Left ventricle myocardium inferior (tissue), 1 donor: ENCODE data around the gene APIP. TPM values are rescaled to one million over a fixed set of nuclear protein-coding genes. Genes with fewer than 3 reads are reported as not detected.
"Not testable (repeated sequence)": the region's sequence is repeated elsewhere in the genome, so short reads cannot be mapped to it uniquely, and the experiment has no call there.

Experiments
- DNase-seq: peaks from one replicate; pipeline ENCODE4 v3.0.0-alpha.2; 2020
- H3K27ac ChIP-seq: fragments of 200-600 bp; replicated peaks from 2 replicates; pipeline ENCODE4 v1.8.0; 2021
- H3K27me3 ChIP-seq: fragments of 200-600 bp; 2 replicates; pipeline ENCODE4 v1.8.0; 2021; ENCODE audit warnings: low read depth
- H3K36me3 ChIP-seq: fragments of 200-600 bp; 2 replicates; pipeline ENCODE4 v1.8.0; 2021
- H3K4me1 ChIP-seq: fragments of 200-600 bp; 2 replicates; pipeline ENCODE4 v1.8.0; 2021
- H3K4me3 ChIP-seq: fragments of 200-600 bp; 2 replicates; pipeline ENCODE4 v1.8.0; 2021; ENCODE audit warnings: mild to moderate bottlenecking, moderate library complexity
- H3K9me3 ChIP-seq: fragments of 200-600 bp; replicated peaks from 2 replicates; pipeline ENCODE4 v1.8.0; 2021
- CTCF ChIP-seq: fragments of 200-600 bp; IDR thresholded peaks from 2 replicates; pipeline ENCODE4 v1.8.0; 2021; ENCODE audit warnings: antibody characterized with exemption, mild to moderate bottlenecking, borderline replicate concordance
- intact Hi-C: fragments of 100-400 bp; cut with micrococcal nuclease; formaldehyde crosslinking; loops from one replicate; pipeline ENCODE4 v1.11.0; 2022
- total RNA-seq: library from RNA; stranded (reverse); fragmentation: NEBNext Ultra II Directional; extraction: Animal tissue kit (Norgen Biotek cat#: 25700); gene quantifications from one replicate; pipeline ENCODE4 v1.2.1, GENCODE V29; 2021
- donor health status: DM: no; HTN: yes; CAD: no; lungs with severe emphysema.

The APIP gene
- total RNA-seq, 1 donor from 2014 or later, result 24.3 TPM

GRCh38 chr11:34904421-34904955 is 11.7 kb downstream of the APIP start:
- H3K27ac ChIP-seq, result no peak overlapping the region
- no peak for TF ChIP-seq CTCF
- peaks cover 10% of the 10 kb centered on the region for H3K36me3 ChIP-seq
- no peak for DNase-seq
- H3K27me3 ChIP-seq, result no peaks in the 10 kb centered on the region
- H3K4me3 ChIP-seq, result no peak overlapping the region
- H3K9me3 ChIP-seq, result peaks cover 23% of the 10 kb centered on the region
- intact Hi-C loops, result no loop called here
- peaks cover 4% of the 10 kb centered on the region for H3K4me1 ChIP-seq

GRCh38 chr11:34899633-34900016 is 16.6 kb downstream of the APIP start:
- intact Hi-C loops, result no loop called here
- no peak for TF ChIP-seq CTCF
- Histone ChIP-seq H3K9me3 (peaks cover 51% of the 10 kb centered on the region), H3K27ac (no peak overlapping the region), H3K4me1 (no peaks in the 10 kb centered on the region), H3K4me3 (no peak overlapping the region), H3K27me3 (no peaks in the 10 kb centered on the region), H3K36me3 (peaks cover 16% of the 10 kb centered on the region)
- DNase-seq, result no peak

- no peak for TF ChIP-seq CTCF
- intact Hi-C loops, result no loop called here
- DNase-seq, result no peak
- no peaks in the 10 kb centered on the region for H3K27me3 ChIP-seq
- peaks cover 51% of the 10 kb centered on the region for H3K9me3 ChIP-seq
- H3K4me1 ChIP-seq, result no peaks in the 10 kb centered on the region
- H3K27ac ChIP-seq, result no peak overlapping the region
- no peak overlapping the region for H3K4me3 ChIP-seq
- H3K36me3 ChIP-seq, result peaks cover 16% of the 10 kb centered on the region
Observed at GRCh38 chr11:34898474-34898873, 17.7 kb downstream of the APIP start.

- Histone ChIP-seq H3K4me1 (no peaks in the 10 kb centered on the region), H3K27ac (no peak overlapping the region), H3K9me3 (peaks cover 51% of the 10 kb centered on the region), H3K4me3 (no peak overlapping the region), H3K27me3 (no peaks in the 10 kb centered on the region), H3K36me3 (peaks cover 16% of the 10 kb centered on the region)
- TF ChIP-seq CTCF, result no peak
- intact Hi-C loops, result no loop called here
- DNase-seq, result no peak
Observed at GRCh38 chr11:34897171-34897870, 18.9 kb downstream of the APIP start.

- DNase-seq, H3K27ac ChIP-seq, H3K4me1 ChIP-seq, H3K27me3 ChIP-seq, intact Hi-C loops, H3K4me3 ChIP-seq: not testable (repeated sequence)
- Histone ChIP-seq H3K36me3 (peaks cover 16% of the 10 kb centered on the region), H3K9me3 (peaks cover 45% of the 10 kb centered on the region)
Observed at GRCh38 chr11:34896191-34896590, 20.0 kb downstream of the APIP start.

- H3K27ac ChIP-seq, result no peak overlapping the region
- no peak for TF ChIP-seq CTCF
- peaks cover 17% of the 10 kb centered on the region for H3K9me3 ChIP-seq
- no peaks in the 10 kb centered on the region for H3K4me1 ChIP-seq
- no peak for DNase-seq
- intact Hi-C loops, result no loop called here
- no peaks in the 10 kb centered on the region for H3K27me3 ChIP-seq
- no peak overlapping the region for H3K4me3 ChIP-seq
- H3K36me3 ChIP-seq, result peaks cover 1% of the 10 kb centered on the region
Observed at GRCh38 chr11:34893416-34893815, 22.8 kb downstream of the APIP start.
